Stimulated activated naive B cell treated with anti-CD40 and anti-IgM and Interleukin-4, amounts not matched to agents 10 μg/mL and 1 μg/mL and 100 μg/mL, for 72 hours (primary cell): ENCODE measurements around the gene SLC39A13.

ENCODE experiments used
- ATAC-seq, 2 donors: fragments of 150-1000 bp; cut with Tn5 transposase; replicated peaks; 2 replicates each; pipeline ENCODE4 v1.10.0; 2021; ENCODE audit warnings: moderate library complexity in 1 of 2
- DNase-seq: peaks from one replicate; pipeline ENCODE4 v3.0.0; 2021
- H3K27ac Mint-ChIP-seq: one replicate; pipeline ENCODE4 v1.8.0; 2022; ENCODE audit warnings: mild to moderate bottlenecking, mixed read lengths
- H3K27me3 Mint-ChIP-seq, 2 donors: one replicate each; pipeline ENCODE4 v1.8.0; 2022; ENCODE audit warnings: mixed read lengths in 2 of 2
- H3K36me3 Mint-ChIP-seq, 2 donors: one replicate each; pipeline ENCODE4 v1.8.0; 2022; ENCODE audit warnings: mixed read lengths in 2 of 2, mild to moderate bottlenecking in 1 of 2
- H3K4me1 Mint-ChIP-seq, 2 donors: one replicate each; pipeline ENCODE4 v1.8.0; 2022; ENCODE audit warnings: mixed read lengths in 2 of 2, mild to moderate bottlenecking in 1 of 2
- H3K4me3 Mint-ChIP-seq, 2 donors: one replicate each; pipeline ENCODE4 v1.8.0; 2022; ENCODE audit warnings: mild to moderate bottlenecking in 2 of 2, mixed read lengths in 2 of 2, moderate library complexity in 1 of 2
- H3K9me3 Mint-ChIP-seq, 2 donors: one replicate each; pipeline ENCODE4 v1.8.0; 2022; ENCODE audit warnings: mixed read lengths in 2 of 2, mild to moderate bottlenecking in 1 of 2

Gene SLC39A13

DNA sequence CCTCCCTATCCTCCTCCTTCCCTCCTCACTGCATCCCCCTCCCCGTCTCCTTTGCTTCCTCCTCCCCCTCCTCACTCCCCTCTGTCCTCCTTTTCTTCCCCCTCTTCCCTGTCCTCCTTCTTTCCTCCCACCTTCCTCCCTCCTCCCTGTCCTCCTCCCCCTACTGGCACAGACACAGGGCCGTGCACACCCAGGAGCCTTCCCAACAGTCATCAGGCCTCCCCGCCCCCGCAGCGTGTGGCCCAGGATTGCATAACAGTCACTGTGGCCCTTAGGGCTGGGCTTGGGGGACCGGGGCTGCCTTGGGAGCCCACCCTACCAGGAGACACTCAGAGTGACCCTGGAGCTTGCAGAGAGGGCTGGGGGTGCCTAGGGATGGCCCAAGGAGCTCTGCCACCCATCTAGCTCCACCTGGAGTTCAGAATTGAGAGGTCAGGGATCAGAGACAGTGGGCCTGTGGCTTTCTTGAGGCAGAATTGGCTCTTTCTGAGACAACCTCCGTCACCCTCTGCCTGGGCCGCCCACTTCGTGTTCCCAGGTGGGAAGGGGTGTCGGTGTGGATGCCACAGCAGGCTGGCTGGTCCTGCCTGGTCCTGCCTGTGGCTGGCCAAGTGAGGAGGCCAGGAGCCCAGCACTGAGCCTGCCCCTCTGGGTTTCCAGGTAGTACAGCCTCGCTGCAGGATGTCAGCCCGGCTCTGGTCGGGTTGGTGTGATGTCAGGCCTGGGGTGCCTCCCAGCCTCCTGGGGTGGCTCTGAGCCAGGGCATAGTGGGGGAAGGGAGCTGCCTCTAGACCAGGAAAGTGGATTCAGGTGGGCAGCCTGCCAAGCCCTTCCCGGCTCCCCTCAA, 31.6 kb upstream of the SLC39A13 start:
- peak; percentile 45 to 50 for ATAC-seq
- no peak overlapping the region for H3K27ac Mint-ChIP-seq

DNA sequence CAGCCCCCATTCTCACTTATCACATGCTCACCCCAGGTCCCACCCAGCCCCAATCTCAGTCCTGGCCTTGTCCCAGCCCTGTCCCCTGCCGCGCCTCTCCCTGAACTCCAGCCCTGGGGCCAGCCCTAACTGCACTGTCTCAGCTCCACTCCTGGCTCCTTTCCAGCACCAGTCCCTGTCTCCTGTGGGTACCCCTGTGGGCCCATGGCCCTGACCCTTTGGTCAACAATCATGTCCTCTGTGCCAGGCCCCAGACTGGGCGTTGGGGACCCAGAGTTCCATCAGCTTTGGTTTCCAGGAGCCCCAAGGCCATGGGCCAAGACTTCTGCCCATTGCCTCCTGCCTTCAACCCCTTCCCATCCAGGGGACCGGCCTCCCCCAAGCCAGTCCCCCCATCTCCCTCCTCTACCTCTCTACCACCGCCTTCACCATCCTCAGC, 30.8 kb upstream of the SLC39A13 start:
- ATAC-seq (peak; percentile 27 to 38), DNase-seq (no peak)
- Mint-ChIP-seq H3K4me3 (no peak overlapping the region), H3K27me3 (no peaks in the 10 kb centered on the region), H3K4me1 (peaks cover 30 to 48% of the 10 kb centered on the region in 2 donors), H3K27ac (no peak overlapping the region), H3K9me3 (no peaks in the 10 kb centered on the region), H3K36me3 (peaks cover 26 to 36% of the 10 kb centered on the region in 2 donors)

More for the DNA sequence above, 31.6 kb upstream of the SLC39A13 start:
- no peaks in the 10 kb centered on the region for H3K27me3 Mint-ChIP-seq
- peaks cover 35 to 44% of the 10 kb centered on the region in 2 donors for H3K36me3 Mint-ChIP-seq
- H3K4me3 Mint-ChIP-seq = no peak overlapping the region
- peaks cover 34 to 51% of the 10 kb centered on the region in 2 donors for H3K4me1 Mint-ChIP-seq
- no peak for DNase-seq
- H3K9me3 Mint-ChIP-seq = no peaks in the 10 kb centered on the region

DNA sequence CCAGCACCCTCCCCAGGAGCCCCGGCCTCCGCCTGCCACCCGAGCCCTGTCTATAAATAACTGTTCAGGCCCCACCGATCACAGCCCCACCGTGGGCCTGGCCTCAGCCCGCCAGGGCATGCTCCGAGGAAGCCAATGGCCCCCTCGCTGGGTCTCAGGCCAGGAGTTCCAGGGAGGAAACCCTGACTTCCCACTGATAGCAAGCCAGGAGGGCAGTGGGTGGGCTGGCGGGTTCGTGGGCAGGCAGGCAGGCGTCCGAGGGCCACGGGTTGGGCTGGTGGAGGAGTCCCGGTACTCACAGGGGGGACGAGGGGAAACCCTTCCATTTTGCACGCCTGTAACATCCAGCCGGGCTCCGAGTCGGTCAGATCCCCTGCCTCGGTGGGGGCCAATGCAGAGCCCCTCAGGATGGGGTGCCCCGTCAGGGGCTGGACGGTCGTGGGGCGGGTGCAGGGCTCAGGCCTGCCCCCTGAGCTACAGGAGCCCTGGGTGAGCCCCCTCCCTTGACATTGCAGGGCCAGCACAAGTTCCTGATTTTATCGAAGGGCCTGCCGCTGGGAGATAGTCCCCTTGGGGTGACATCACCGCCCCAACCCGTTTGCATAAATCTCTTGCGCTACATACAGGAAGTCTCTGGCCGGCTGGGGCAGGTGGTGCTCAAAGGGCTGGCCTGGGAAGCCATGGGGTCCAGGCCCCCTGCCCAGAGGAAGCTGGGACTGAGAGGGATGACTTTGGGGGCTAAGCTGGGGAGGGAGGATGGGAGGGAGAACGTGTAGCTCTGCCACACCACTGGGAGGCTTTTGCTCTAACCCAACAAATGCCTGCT, 30.2 kb upstream of the SLC39A13 start, which contains the start of gene SPI1:
TSS of gene SPI1 (minus strand) at position 538 of the 826 bp plus-strand sequence. CDS start at position 344, 194 bp downstream.
- H3K27me3 Mint-ChIP-seq = no peaks in the 10 kb centered on the region
- no peak within 1 kb of the TSS for H3K27ac Mint-ChIP-seq

DNA sequence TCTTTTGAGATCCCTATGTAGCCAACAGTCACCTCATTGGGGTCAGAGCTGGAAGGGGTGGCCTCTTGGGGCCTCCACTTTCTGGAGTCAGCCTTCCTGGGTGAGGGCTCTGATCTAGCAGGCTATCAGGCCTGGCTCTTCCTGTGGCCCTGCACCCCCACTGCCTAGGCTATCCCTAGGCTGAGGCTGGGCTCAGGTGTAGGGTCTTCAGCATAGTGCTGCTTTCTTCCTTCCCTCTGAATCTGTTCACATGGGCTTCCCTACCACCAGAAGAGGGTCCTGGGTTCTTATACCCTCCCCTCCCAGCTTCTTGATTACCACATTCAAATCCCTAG, 29.6 kb upstream of the SLC39A13 start:
- Mint-ChIP-seq H3K9me3 (no peaks in the 10 kb centered on the region), H3K27ac (no peak overlapping the region), H3K4me1 (peaks cover 27 to 39% of the 10 kb centered on the region in 2 donors), H3K4me3 (no peak overlapping the region), H3K27me3 (no peaks in the 10 kb centered on the region), H3K36me3 (peaks cover 23 to 31% of the 10 kb centered on the region in 2 donors)
- DNase-seq (no peak), ATAC-seq (peak; percentile 4 to 6)

More for the DNA sequence above, 30.2 kb upstream of the SLC39A13 start, which contains the start of gene SPI1:
- no peak within 1 kb of the TSS for H3K4me3 Mint-ChIP-seq
- DNase-seq (peak; percentile 77), ATAC-seq (peak; percentile 82 to 85)
- peaks cover 23 to 31% of the 10 kb centered on the region in 2 donors for H3K36me3 Mint-ChIP-seq
- H3K4me1 Mint-ChIP-seq = peaks cover 28 to 43% of the 10 kb centered on the region in 2 donors
- no peaks in the 10 kb centered on the region for H3K9me3 Mint-ChIP-seq

DNA sequence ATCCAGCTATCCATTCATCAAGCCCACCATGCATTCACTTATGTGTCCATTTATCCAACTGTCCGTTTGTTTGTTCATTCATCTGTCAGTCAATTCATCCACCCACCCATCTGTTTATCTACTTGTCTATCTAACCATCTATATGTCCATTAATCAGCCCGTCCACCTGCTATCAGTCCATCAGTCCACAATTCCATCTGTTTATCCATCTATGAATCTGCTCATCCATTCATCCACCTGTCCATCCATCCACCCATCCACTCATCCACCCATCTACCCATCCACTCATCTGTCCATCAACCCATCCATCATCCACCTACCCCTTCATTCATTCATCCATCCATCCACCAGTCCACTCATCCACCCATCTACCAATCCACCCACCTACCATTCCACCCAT, 29.1 kb upstream of the SLC39A13 start:
- no peak for ATAC-seq
- no peak overlapping the region for H3K27ac Mint-ChIP-seq
- DNase-seq = no peak
- no peak overlapping the region for H3K4me3 Mint-ChIP-seq
- no peaks in the 10 kb centered on the region for H3K9me3 Mint-ChIP-seq
- H3K36me3 Mint-ChIP-seq = peaks cover 23 to 31% of the 10 kb centered on the region in 2 donors
- peaks cover 24 to 34% of the 10 kb centered on the region in 2 donors for H3K4me1 Mint-ChIP-seq
- H3K27me3 Mint-ChIP-seq = no peaks in the 10 kb centered on the region

DNA sequence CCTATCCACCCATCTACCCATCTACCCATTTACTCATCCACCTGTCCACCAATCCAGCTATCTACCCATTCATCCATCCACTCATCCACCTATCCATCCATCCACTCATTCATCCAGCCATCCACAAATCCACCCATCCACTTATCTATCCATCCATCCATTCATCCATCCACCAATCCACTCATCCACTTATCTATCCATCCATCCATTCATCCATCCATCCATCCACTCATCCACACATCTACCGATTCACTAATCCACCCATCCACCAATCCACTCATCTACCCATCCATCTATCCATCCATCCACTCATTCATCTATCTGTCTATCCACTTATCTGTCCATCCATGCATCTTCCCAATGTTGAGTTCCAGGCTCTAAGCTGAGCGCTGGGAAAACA, 28.3 kb upstream of the SLC39A13 start:
- Mint-ChIP-seq H3K4me1 (peaks cover 16 to 26% of the 10 kb centered on the region in 2 donors), H3K4me3 (no peak overlapping the region), H3K27ac (no peak overlapping the region), H3K27me3 (no peaks in the 10 kb centered on the region), H3K36me3 (peaks cover 16 to 24% of the 10 kb centered on the region in 2 donors), H3K9me3 (no peaks in the 10 kb centered on the region)
- DNase-seq = no peak
- ATAC-seq = no peak

DNA sequence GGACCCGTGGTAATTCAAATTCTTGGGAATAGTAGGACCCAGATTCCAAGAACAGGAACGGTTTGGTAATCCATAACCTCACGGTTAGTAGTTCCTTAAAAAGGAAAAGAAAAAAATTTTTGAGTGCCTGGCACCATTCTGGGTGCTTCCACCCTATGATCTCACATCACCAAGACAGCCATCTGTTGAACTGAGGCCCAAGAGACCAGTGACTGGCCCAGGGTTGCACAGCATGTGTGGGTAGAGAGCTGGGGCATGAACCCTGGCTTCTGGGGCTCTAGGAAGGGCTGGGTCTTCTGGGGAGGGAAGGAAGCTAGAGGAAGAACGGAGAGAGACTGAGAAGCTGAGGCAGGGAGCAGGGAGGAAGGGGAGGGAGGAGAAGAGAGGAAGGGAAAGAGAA, 25.3 kb upstream of the SLC39A13 start:
- no peak for ATAC-seq
- H3K9me3 Mint-ChIP-seq = no peaks in the 10 kb centered on the region
- peaks cover under 1 to 2% of the 10 kb centered on the region in 2 donors for H3K36me3 Mint-ChIP-seq
- DNase-seq = no peak
- H3K27me3 Mint-ChIP-seq = no peaks in the 10 kb centered on the region
- H3K27ac Mint-ChIP-seq = no peak overlapping the region
- H3K4me1 Mint-ChIP-seq = peaks cover 8 to 9% of the 10 kb centered on the region in 2 donors
- no peak overlapping the region for H3K4me3 Mint-ChIP-seq

DNA sequence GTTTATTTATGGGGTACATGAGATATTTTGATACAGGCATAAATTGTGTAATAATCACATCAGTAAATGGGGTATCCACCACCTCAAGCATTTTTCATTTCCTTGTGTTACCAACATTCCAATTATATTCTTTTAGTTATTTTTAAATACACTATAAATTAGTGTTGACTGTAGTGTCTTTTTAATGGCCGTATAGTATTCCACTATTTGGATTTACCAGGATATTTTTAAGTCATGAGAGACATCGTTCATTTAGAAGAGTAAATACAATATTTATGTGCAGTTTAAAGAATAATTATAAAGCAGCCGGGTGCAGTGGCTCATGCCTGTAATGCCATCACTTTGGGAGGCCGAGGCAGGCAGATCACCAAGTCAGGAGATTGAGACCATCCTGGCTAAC, 23.9 kb upstream of the SLC39A13 start:
- H3K4me3 Mint-ChIP-seq = no peak overlapping the region
- H3K4me1 Mint-ChIP-seq = peaks cover 12 to 23% of the 10 kb centered on the region in 2 donors
- DNase-seq (no peak), ATAC-seq (no peak)
- no peak overlapping the region for H3K27ac Mint-ChIP-seq
- H3K36me3 Mint-ChIP-seq = no peaks in the 10 kb centered on the region
- H3K27me3 Mint-ChIP-seq = no peaks in the 10 kb centered on the region
- H3K9me3 Mint-ChIP-seq = no peaks in the 10 kb centered on the region

DNA sequence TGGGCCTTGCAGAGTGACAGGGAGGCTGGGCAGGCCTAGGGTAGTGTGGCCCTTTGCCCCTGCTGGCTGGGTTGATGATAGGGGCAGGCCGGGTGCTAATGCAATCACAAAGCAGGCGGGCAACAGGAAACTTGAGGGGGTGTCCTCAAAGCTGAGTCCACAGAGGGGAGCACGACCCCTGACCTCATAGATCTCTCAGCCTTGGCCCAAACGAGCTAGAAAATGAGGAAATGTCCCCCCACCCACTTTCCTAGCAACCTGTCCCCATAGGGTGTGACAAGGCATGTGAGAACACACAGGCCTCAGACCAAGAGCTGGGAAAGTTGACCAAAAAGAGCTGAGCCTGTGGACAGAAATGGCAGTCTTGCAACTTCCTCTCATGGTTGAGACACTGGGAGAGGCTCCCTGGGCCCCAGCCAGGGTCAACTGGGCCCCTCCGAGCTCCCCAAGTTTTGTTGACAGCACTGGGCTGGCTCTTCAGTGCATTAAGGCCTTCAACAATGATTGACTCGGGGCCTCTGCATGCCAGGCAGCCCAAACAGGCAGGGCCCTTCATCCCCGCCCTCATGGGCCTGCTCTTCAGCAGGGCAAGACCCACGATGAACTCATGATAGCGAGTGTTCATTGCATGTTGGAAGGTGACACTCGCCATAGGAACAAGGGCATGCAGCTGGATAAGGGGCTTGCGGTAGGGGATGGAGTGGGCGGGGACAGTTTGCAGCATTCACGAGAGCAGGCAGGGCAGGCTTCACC, 20.3 kb upstream of the SLC39A13 start:
- Mint-ChIP-seq H3K27me3 (no peaks in the 10 kb centered on the region), H3K9me3 (no peaks in the 10 kb centered on the region), H3K4me3 (no peak overlapping the region), H3K27ac (peak overlapping the region; percentile 51), H3K36me3 (no peaks in the 10 kb centered on the region), H3K4me1 (peaks cover 31 to 50% of the 10 kb centered on the region in 2 donors)
- ATAC-seq (peak; percentile 26 to 32), DNase-seq (no peak)

DNA sequence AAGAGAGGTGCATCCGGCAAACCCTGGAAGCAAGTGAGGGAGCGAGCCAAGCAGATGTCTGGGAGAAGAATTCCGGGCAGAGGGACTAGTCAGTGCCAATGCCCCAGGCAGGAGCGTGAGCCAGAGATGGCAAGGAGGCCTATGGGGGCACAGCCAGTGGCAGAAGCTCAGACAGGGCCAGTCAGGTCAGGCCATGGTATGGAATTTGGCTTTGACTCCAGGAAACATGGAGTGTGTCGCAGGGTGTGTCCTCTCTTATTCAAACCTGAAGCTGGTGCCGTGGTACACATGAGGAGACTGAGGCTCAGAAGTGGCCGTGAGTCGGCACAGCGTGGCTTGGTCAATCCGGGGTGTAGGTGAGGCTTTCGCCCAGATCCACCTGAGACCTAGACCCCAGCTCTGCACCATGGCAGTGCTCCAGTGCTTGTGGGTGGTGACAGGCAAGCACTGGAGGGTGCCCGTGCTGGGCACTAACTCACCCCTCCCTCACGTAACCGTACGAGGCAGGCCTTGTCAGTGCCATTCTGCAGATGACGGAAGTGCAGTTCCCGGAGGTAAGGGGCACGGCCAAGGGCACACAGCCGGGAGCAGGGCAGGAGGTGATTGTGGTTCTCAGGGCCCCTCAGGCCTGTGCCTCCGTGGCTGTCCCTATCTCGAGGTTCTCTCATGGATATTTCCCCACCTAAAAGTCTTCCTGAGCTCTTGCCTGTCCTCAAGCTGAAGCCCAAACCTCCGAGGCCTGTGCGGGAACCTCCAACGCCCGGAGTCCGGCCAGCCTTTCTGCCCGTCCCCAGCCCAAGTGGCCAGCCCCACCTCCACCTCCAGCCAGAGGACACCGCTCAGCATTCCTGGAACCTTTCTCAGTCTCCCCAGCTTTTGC, 19.5 kb upstream of the SLC39A13 start:
- ATAC-seq = no peak

DNA sequence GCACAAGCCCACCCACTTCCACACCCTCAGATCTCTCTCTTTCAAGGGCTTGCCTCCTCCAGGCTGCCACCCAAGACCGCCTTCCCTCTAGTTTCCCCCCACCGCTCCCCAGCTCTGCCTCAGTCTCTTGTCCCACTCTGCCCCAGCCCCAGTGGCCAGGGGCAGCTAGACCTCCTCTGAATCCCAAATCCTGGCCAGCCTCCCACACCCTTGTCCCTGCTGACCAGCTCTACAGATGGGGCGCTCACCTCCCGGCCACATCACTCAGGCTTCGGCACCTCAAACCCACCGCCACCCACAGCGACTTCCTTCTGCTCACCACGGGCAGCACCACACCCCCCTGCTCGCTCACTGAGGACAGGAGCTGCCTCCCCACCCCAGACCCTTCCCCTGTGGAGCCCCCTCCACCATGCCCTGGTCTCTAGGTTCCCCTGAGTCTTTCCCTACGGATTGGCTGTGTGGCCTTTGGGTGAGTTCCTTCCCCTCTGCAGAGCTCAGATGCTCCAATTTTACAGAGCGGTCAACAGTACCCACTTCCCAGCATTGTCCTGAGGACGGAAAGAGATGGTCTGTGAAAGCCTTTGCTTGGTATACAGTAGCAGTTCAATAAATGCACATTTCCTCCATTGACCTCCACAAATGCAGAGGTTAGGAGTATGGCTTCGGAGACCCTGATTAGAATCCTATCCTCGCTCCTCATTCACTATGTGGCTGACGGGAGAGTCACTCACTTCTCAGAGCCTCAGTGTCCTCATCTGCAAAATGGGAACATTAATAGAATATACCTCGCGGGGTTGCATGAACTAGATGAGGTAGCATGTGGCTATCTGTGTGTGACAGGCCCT, 18.6 kb upstream of the SLC39A13 start:
- H3K4me3 Mint-ChIP-seq = no peak overlapping the region
- no peaks in the 10 kb centered on the region for H3K36me3 Mint-ChIP-seq
- peaks cover 38 to 67% of the 10 kb centered on the region in 2 donors for H3K4me1 Mint-ChIP-seq
- H3K27me3 Mint-ChIP-seq = no peaks in the 10 kb centered on the region
- no peaks in the 10 kb centered on the region for H3K9me3 Mint-ChIP-seq
- H3K27ac Mint-ChIP-seq = peak overlapping the region; percentile 88
- ATAC-seq (no peak), DNase-seq (no peak)

More for the DNA sequence above, 19.5 kb upstream of the SLC39A13 start:
- Mint-ChIP-seq H3K9me3 (no peaks in the 10 kb centered on the region), H3K36me3 (no peaks in the 10 kb centered on the region), H3K27ac (peak overlapping the region; percentile 82), H3K4me3 (no peak overlapping the region), H3K27me3 (no peaks in the 10 kb centered on the region), H3K4me1 (peaks cover 34 to 59% of the 10 kb centered on the region in 2 donors)
- DNase-seq = no peak

DNA sequence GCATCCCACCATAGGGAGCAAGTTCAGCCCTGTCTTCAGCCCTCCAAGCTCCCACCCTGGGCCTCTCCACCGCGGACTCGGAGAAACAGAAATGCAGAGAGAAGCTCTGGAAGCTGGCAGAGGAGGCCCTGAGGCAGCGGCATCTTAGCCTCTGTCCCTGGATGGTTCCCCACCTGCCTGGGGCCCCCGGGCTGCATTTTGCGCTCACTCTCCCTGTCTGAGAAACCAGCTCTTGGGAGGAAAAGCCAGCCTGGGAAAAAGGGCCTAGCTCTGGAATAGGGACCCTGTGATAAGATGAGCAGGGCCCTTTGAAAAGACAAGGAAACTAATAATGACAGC, 18.0 kb upstream of the SLC39A13 start:
- ATAC-seq (no peak), DNase-seq (no peak)
- Mint-ChIP-seq H3K27me3 (no peaks in the 10 kb centered on the region), H3K4me1 (peaks cover 40 to 73% of the 10 kb centered on the region in 2 donors), H3K4me3 (no peak overlapping the region), H3K9me3 (no peaks in the 10 kb centered on the region), H3K36me3 (no peaks in the 10 kb centered on the region), H3K27ac (peak overlapping the region; percentile 88)
